Common myeloid progenitor, CD34-positive (primary cell): ENCODE results near the gene NKX2-2.
"Not testable (repeated sequence)": the region's sequence is repeated elsewhere in the genome, so short reads cannot be mapped to it uniquely, and the experiment has no call there.

ENCODE experiments used
- CTCF ChIA-PET: fragments of 350-600 bp; sonication (Branson Sonifier 250); formaldehyde crosslinking; loops from one replicate; lab custom pipeline; 2021; ENCODE audit warnings: antibody characterized with exemption; lab: Charles Lee
- POLR2A ChIA-PET: fragments of 350-600 bp; sonication (Branson Sonifier 250); formaldehyde crosslinking; loops from one replicate; lab custom pipeline; 2021; ENCODE audit warnings: antibody characterized with exemption; lab: Charles Lee
- DNase-seq, 3 donors: peaks; one replicate each; pipeline versions ENCODE4 v3.0.0 to v3.0.0-alpha.2; 2013
- H3K27ac ChIP-seq, 2 experiments: 1 replicate in 1 of 2; 2 replicates in 1 of 2; pipeline ENCODE4 v1.7.0; 2013; ENCODE audit warnings: inconsistent platforms in 2 of 2, low read length in 2 of 2, mild to moderate bottlenecking in 2 of 2, low read depth in 1 of 2, moderate library complexity in 1 of 2; ENCODE audit not compliant: severe bottlenecking in 2 of 2, insufficient read depth in 1 of 2, poor library complexity in 1 of 2
- H3K27me3 ChIP-seq, 5 experiments: replicated peaks in 2 of 5; 1 replicate in 3 of 5; 2 replicates in 2 of 5; pipeline versions ENCODE4 v1.6.1 to v1.7.0; 2013; ENCODE audit warnings: low read length in 4 of 5, mild to moderate bottlenecking in 2 of 5, moderate library complexity in 2 of 5, inconsistent platforms in 1 of 5; ENCODE audit not compliant: insufficient read depth in 5 of 5, control insufficient read depth in 4 of 5
- H3K36me3 ChIP-seq, 4 experiments: 1 replicate in 2 of 4; 2 replicates in 2 of 4; pipeline versions ENCODE4 v1.6.1 to v1.7.0; 2013; ENCODE audit warnings: low read length in 3 of 4, control low read depth in 1 of 4, mild to moderate bottlenecking in 1 of 4; ENCODE audit not compliant: control insufficient read depth in 4 of 4, insufficient read depth in 4 of 4
- H3K4me1 ChIP-seq, 4 experiments: 1 replicate in 3 of 4; 2 replicates in 1 of 4; pipeline versions ENCODE4 v1.6.1 to v1.7.1; 2013; ENCODE audit warnings: low read length in 3 of 4, mild to moderate bottlenecking in 3 of 4, control low read depth in 1 of 4, inconsistent platforms in 1 of 4, moderate library complexity in 1 of 4; ENCODE audit not compliant: control insufficient read depth in 4 of 4, insufficient read depth in 4 of 4; ENCODE audit errors: control extremely low read depth in 1 of 4
- H3K4me3 ChIP-seq, 7 experiments: 1 replicate in 4 of 7; 2 replicates in 3 of 7; pipeline versions ENCODE4 v1.5.1 to v1.7.0; 2013; ENCODE audit warnings: mild to moderate bottlenecking in 7 of 7, low read length in 6 of 7, moderate library complexity in 6 of 7, inconsistent platforms in 2 of 7, low read depth in 2 of 7, control low read depth in 1 of 7; ENCODE audit not compliant: insufficient read depth in 4 of 7, control insufficient read depth in 1 of 7; ENCODE audit errors: extremely low read depth in 1 of 7
- H3K9me3 ChIP-seq, 5 experiments: 1 replicate in 4 of 5; 2 replicates in 1 of 5; pipeline versions ENCODE4 v1.6.1 to v1.7.1; 2013; ENCODE audit warnings: low read length in 4 of 5, mild to moderate bottlenecking in 2 of 5, inconsistent platforms in 1 of 5, low read depth in 1 of 5, moderate library complexity in 1 of 5; ENCODE audit not compliant: control insufficient read depth in 4 of 5, insufficient read depth in 2 of 5; ENCODE audit errors: control extremely low read depth in 1 of 5
- WGBS: methylation state at CpG from one replicate; pipeline ENCODE4 v1.1.5; 2013; ENCODE audit not compliant: insufficient coverage; 5-methylcytosine and 5-hydroxymethylcytosine counted together

NKX2-2 gene

DNA sequence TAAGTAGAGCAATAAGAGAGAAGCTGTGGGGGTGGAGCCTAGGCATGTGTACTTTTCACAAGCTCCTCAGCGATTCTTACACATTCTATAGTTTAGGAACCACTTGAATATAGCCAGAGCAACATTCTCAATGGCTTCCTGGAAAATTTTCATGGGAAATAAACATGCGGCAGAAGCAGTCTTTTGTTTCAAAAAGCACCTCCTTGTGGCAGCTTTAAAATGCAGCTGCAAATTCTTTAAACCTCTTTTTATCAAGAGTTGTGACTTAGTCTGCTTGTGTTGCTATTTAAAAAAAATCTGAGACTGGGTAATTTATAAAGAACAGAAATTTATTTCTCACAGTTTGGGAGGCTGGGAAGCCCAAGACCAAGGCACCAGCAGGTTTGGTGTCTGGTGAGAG is 23.8 kb downstream of the NKX2-2 start:
- Histone ChIP-seq H3K36me3 (no peaks in the 10 kb centered on the region), H3K27me3 (peaks cover 4 to 52% (median 13%) of the 10 kb centered on the region in 5 experiments), H3K27ac (no peak overlapping the region), H3K4me3 (no peak overlapping the region), H3K4me1 (no peaks in the 10 kb centered on the region), H3K9me3 (peaks cover 0 to 4% (median 0%) of the 10 kb centered on the region in 5 experiments)
- DNase-seq: no peak
- 55% methylated on average over 2 of the region's 2 CpGs for WGBS
- ChIA-PET POLR2A (no interaction called here), CTCF (interaction anchor here (1.0 to 3.7 kb wide), 2 partner anchors 14 to 254 kb away, joined by 3 to 14 read pairs; no protein-coding TSS in a partner anchor)

GRCh38 chr20:21480144-21480543 is 33.7 kb downstream of the NKX2-2 start:
- H3K27me3 ChIP-seq, DNase-seq, POLR2A ChIA-PET, H3K4me1 ChIP-seq, H3K9me3 ChIP-seq, H3K27ac ChIP-seq, H3K36me3 ChIP-seq, H3K4me3 ChIP-seq, CTCF ChIA-PET: not testable (repeated sequence)
- no CpG with 5 or more reads among the region's 2 CpGs for WGBS

- no peak overlapping the region for H3K4me3 ChIP-seq
- H3K36me3 ChIP-seq: no peaks in the 10 kb centered on the region
- H3K4me1 ChIP-seq: no peaks in the 10 kb centered on the region
- H3K27ac ChIP-seq: no peak overlapping the region
- no peak for DNase-seq
- CTCF ChIA-PET: no interaction called here
- H3K27me3 ChIP-seq: peaks cover 0 to 24% (median 2%) of the 10 kb centered on the region in 5 experiments
- H3K9me3 ChIP-seq: peaks cover 0 to 8% (median 0%) of the 10 kb centered on the region in 5 experiments
- POLR2A ChIA-PET: no interaction called here
Measured at GRCh38 chr20:21465799-21466198, 48.1 kb downstream of the NKX2-2 start.

GRCh38 chr20:21464916-21465315 is 48.9 kb downstream of the NKX2-2 start:
- WGBS: 94% methylated on average over 2 of the region's 2 CpGs
- Histone ChIP-seq H3K27me3 (peaks cover 0 to 26% (median 4%) of the 10 kb centered on the region in 5 experiments), H3K9me3 (peaks cover 0 to 8% (median 0%) of the 10 kb centered on the region in 5 experiments), H3K4me1 (no peaks in the 10 kb centered on the region), H3K4me3 (no peak overlapping the region), H3K27ac (no peak overlapping the region), H3K36me3 (no peaks in the 10 kb centered on the region)
- DNase-seq: no peak
- CTCF ChIA-PET: no interaction called here
- POLR2A ChIA-PET: no interaction called here
